Measurements from ENCODE around the gene CD83. TPM values are rescaled to one million over a fixed set of nuclear protein-coding genes. Genes with fewer than 3 reads are reported as not detected.

The CD83 gene
- total RNA-seq, 1 donor from 2014 or later = 12.9 TPM

DNA sequence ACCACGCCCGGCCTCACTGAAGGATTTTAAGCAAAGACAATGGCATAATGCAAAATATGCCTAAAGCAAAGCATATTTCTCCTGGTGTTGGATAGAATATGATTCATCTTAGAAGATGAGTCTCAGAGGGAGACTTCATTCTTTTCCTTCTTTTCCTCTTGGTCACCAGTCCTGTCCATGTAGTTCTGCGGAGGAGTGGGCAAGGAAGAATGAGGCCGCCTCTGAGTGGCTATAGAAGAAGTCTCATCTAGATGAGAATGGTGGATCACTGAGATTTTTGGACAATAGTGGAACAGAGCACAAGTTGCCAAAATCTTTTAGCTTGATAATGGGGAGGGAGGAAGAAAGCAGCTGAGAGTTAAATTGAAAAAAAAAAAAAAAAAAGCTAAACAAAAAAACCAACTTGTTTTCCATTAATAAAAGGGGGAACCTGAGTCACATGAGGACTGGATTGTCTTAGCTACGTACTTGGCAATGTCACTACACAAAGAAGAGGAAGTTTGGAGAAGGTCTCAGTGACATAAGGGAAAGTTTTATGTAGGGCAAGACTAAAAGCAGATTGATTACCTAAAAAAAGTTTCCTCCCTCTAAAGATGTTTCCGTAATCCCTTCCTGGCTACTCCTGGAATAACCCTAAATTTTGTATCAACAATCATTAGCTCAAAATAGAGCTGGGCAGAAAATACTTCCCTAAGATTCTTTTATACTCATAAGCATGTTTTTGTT lies 6.0 kb downstream of the CD83 start:
- DNase-seq (ENCODE audit: low spot score) = no peak

DNA sequence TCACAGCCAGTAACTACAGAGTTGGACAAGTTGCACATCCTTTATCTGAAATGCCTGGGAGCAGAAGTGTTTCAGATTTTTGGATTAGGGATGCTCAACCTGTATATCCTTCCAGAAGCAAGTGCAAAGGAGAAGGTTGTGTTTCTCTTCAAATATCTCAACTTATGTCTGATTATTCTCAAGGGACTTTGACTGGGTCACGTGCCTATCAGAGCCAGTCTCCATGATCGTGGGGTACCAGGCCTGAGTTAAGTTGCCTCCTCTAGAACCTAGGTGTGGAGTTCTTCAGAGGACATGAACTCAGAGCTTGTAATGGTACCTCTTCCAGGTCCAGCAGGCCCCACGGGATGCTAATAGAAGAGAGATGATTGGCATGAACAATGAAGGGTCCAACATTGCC lies 7.8 kb downstream of the CD83 start:
- DNase-seq (ENCODE audit: low spot score) = no peak

- DNase-seq (ENCODE audit: low spot score) = no peak
Observed at GRCh38 chr6:14126191-14126590, 8.6 kb downstream of the CD83 start.

DNA sequence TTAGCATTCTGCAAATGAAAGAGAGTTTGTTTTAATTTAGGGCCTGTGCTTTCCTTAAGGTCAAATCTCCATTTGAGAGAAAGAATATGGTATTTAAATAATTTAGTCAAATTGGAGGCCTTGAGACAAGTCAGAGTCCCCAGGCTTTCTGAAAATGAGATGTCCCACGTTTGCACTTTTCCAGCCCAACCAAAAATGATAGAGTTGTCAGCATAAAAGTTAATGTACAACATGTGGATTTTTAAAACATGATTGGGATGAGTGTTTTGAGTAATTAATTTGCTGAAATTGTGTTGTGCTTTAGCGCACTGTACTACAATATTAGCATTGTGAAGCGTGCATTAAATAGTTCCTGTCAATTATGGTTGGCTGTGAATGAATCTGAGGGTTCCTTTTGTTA lies 10.0 kb downstream of the CD83 start:
- no peak for DNase-seq (ENCODE audit: low spot score)

DNA sequence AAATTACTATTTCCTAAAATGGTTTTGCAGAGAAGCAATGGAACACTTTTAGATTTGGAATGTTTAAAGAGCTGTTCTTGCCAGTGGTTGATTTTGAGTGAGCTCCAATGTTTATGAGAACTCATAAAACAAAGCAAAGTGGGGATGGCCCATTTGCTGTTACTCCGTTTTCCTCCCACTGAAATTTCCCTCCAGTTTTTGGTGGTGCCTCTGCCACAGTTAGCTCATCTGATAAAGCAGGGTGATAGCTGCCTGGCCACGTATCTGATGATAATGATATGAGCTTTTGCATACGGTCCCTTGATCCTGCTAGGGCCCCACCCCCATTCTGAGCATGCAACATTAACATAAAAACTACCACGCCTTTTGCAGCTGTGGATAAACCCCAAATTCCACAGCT lies 10.4 kb downstream of the CD83 start:
- DNase-seq (ENCODE audit: low spot score) = no peak

DNA sequence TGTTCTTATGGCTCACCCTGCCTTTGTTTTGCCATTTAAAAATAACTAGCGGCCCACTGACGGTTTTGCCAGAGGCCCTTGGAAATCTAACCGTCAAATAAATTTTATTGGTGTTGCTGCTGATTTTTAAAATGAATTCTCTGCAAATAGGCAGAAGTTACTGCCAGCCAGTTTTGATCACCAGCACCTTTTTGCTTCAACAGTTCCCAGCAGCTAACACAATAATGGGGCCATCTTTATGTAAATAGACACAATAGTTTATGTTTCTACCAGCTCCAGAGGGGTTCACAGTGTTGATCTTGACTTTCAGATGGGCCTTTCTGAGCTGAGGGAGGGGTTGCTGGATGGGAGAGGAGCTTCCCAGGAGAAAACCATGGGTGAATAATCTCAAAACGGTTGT lies 11.2 kb downstream of the CD83 start:
- no peak for DNase-seq (ENCODE audit: low spot score)

- DNase-seq (ENCODE audit: low spot score) = no peak
Observed at GRCh38 chr6:14129575-14129974, 12.0 kb downstream of the CD83 start.

GRCh38 chr6:14130435-14131075 lies 13.0 kb downstream of the CD83 start:
- DNase-seq (ENCODE audit: low spot score) = no peak

DNA sequence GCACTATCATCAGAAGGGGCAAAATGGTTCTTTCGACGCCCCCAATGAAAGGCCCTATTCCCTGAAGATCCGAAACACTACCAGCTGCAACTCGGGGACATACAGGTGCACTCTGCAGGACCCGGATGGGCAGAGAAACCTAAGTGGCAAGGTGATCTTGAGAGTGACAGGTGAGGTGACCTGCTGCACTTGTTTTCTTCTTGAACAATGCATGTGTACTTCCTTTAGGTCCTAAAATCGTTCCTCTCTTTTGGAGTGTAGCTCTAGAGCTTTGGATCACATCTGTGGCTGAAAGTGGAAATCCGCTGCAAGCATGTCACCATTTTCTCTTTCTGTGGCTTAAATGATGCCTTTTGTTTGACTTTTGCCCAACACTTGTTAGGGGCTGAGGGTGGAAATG lies 14.0 kb downstream of the CD83 start:
- DNase-seq (ENCODE audit: low spot score) = no peak

- no peak for DNase-seq (ENCODE audit: low spot score)
Observed at GRCh38 chr6:14132244-14132920, 14.8 kb downstream of the CD83 start.

- no peak for DNase-seq (ENCODE audit: low spot score)
Observed at GRCh38 chr6:14132921-14133275, 15.3 kb downstream of the CD83 start.

- DNase-seq (ENCODE audit: low spot score) = no peak
Observed at GRCh38 chr6:14134211-14134910, 16.8 kb downstream of the CD83 start.

DNA sequence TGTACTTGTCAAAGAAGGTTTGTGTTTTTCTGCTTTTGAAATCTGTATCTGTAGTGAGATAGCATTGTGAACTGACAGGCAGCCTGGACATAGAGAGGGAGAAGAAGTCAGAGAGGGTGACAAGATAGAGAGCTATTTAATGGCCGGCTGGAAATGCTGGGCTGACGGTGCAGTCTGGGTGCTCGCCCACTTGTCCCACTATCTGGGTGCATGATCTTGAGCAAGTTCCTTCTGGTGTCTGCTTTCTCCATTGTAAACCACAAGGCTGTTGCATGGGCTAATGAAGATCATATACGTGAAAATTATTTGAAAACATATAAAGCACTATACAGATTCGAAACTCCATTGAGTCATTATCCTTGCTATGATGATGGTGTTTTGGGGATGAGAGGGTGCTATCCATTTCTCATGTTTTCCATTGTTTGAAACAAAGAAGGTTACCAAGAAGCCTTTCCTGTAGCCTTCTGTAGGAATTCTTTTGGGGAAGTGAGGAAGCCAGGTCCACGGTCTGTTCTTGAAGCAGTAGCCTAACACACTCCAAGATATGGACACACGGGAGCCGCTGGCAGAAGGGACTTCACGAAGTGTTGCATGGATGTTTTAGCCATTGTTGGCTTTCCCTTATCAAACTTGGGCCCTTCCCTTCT lies 18.4 kb downstream of the CD83 start:
- DNase-seq (ENCODE audit: low spot score) = no peak

- no peak for DNase-seq (ENCODE audit: low spot score)
Observed at GRCh38 chr6:14138701-14139215, 21.2 kb downstream of the CD83 start.

- no peak for DNase-seq (ENCODE audit: low spot score)
Observed at GRCh38 chr6:14141351-14142062, 23.9 kb downstream of the CD83 start.

DNA sequence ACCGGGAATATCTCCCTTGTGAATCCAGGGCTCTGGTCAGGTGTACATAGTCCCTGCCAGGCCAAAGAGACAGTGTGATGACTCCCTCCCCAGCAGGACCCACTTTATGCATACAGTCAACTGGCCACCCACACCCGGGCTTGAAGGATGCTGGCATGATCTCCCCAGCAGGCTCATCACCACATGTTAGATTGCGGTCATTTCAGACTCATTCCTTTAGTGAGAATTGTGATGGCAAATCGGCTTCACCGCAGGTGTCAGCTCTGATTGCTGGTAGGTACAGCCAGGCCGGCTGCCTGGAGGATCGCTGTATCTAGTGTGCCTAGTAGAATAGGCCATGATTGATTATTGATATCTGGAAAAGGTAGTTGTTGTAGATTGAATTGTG lies 24.5 kb downstream of the CD83 start:
- DNase-seq (ENCODE audit: low spot score) = no peak

- no peak for DNase-seq (ENCODE audit: low spot score)
Observed at GRCh38 chr6:14142511-14143223, 25.1 kb downstream of the CD83 start.

GRCh38 chr6:14143305-14143704 lies 25.7 kb downstream of the CD83 start:
- DNase-seq (ENCODE audit: low spot score) = no peak

GRCh38 chr6:14144678-14145113 lies 27.1 kb downstream of the CD83 start:
- DNase-seq (ENCODE audit: low spot score) = no peak

GRCh38 chr6:14146506-14147096 lies 29.0 kb downstream of the CD83 start:
- DNase-seq (ENCODE audit: low spot score) = no peak

Measured in mesenteric fat pad (tissue), 1 donor.